Measurements from ENCODE around the gene HNRNPUL1. TPM values are rescaled to one million over a fixed set of nuclear protein-coding genes. Genes with fewer than 3 reads are reported as not detected.
"Not testable (repeated sequence)": the region's sequence is repeated elsewhere in the genome, so short reads cannot be mapped to it uniquely, and the experiment has no call there.

HNRNPUL1 gene
- total and polyA plus RNA-seq, 2 donors, result 79.3 to 123 TPM

- 98% methylated on average over 5 of the region's 5 CpGs for WGBS
- Histone ChIP-seq H3K4me3 (ENCODE audit: low read depth, low read length) (no peak overlapping the region), H3K36me3 (ENCODE audit: insufficient read depth) (no peaks in the 10 kb centered on the region), H3K4me1 (ENCODE audit: insufficient read depth) (no peaks in the 10 kb centered on the region), H3K27ac (ENCODE audit: low read depth) (no peak overlapping the region)
- no peak for DNase-seq (ENCODE audit: extremely low spot score)
These were observed 75.8 kb downstream of the HNRNPUL1 start for GRCh38 chr19:41339936-41340335.

- Histone ChIP-seq H3K4me1 (ENCODE audit: insufficient read depth) (no peaks in the 10 kb centered on the region), H3K4me3 (ENCODE audit: low read depth, low read length) (no peak overlapping the region), H3K27ac (ENCODE audit: low read depth) (no peak overlapping the region), H3K36me3 (ENCODE audit: insufficient read depth) (no peaks in the 10 kb centered on the region)
- no peak for DNase-seq (ENCODE audit: extremely low spot score)
- WGBS, result 87% methylated on average over 20 of the region's 20 CpGs
These were observed 77.7 kb downstream of the HNRNPUL1 start for GRCh38 chr19:41341669-41342490.

- Histone ChIP-seq H3K27ac (ENCODE audit: low read depth) (no peak overlapping the region), H3K4me3 (ENCODE audit: low read depth, low read length) (no peak overlapping the region), H3K36me3 (ENCODE audit: insufficient read depth) (no peaks in the 10 kb centered on the region), H3K4me1 (ENCODE audit: insufficient read depth) (no peaks in the 10 kb centered on the region)
- DNase-seq (ENCODE audit: extremely low spot score), result no peak
- WGBS, result 97% methylated on average over 2 of the region's 2 CpGs
These were observed 80.0 kb downstream of the HNRNPUL1 start for GRCh38 chr19:41344162-41344561.

GRCh38 chr19:41346916-41347315 lies 82.7 kb downstream of the HNRNPUL1 start:
- 95% methylated on average over 9 of the region's 9 CpGs for WGBS
- not testable (repeated sequence) for H3K27ac ChIP-seq (ENCODE audit: low read depth); H3K4me1 ChIP-seq (ENCODE audit: insufficient read depth); H3K4me3 ChIP-seq (ENCODE audit: low read depth, low read length); DNase-seq (ENCODE audit: extremely low spot score); H3K36me3 ChIP-seq (ENCODE audit: insufficient read depth)

GRCh38 chr19:41350735-41351338 lies 86.7 kb downstream of the HNRNPUL1 start:
- DNase-seq (ENCODE audit: extremely low spot score), result no peak
- no peak overlapping the region for H3K27ac ChIP-seq (ENCODE audit: low read depth)
- peaks cover 3% of the 10 kb centered on the region for H3K4me1 ChIP-seq (ENCODE audit: insufficient read depth)
- peak overlapping the region; percentile 91 for H3K4me3 ChIP-seq (ENCODE audit: low read depth, low read length)
- 3% methylated on average over 22 of the region's 22 CpGs for WGBS
- H3K36me3 ChIP-seq (ENCODE audit: insufficient read depth), result no peaks in the 10 kb centered on the region

- under 1% methylated on average over 58 of the region's 58 CpGs for WGBS
- Histone ChIP-seq H3K4me3 (ENCODE audit: low read depth, low read length) (peak overlapping the region; percentile 91), H3K4me1 (ENCODE audit: insufficient read depth) (peaks cover 3% of the 10 kb centered on the region), H3K27ac (ENCODE audit: low read depth) (no peak overlapping the region), H3K36me3 (ENCODE audit: insufficient read depth) (no peaks in the 10 kb centered on the region)
- no peak for DNase-seq (ENCODE audit: extremely low spot score)
These were observed 87.4 kb downstream of the HNRNPUL1 start for GRCh38 chr19:41351339-41352245.

GRCh38 chr19:41352279-41352608 lies 88.1 kb downstream of the HNRNPUL1 start:
- Histone ChIP-seq H3K27ac (ENCODE audit: low read depth) (no peak overlapping the region), H3K4me1 (ENCODE audit: insufficient read depth) (peaks cover 3% of the 10 kb centered on the region), H3K36me3 (ENCODE audit: insufficient read depth) (no peaks in the 10 kb centered on the region), H3K4me3 (ENCODE audit: low read depth, low read length) (peak overlapping the region; percentile 91)
- under 1% methylated on average over 12 of the region's 12 CpGs for WGBS
- no peak for DNase-seq (ENCODE audit: extremely low spot score)

GRCh38 chr19:41352609-41353465 lies 88.7 kb downstream of the HNRNPUL1 start:
- WGBS, result under 1% methylated on average over 71 of the region's 71 CpGs
- H3K4me1 ChIP-seq (ENCODE audit: insufficient read depth), result peaks cover 3% of the 10 kb centered on the region
- no peaks in the 10 kb centered on the region for H3K36me3 ChIP-seq (ENCODE audit: insufficient read depth)
- no peak for DNase-seq (ENCODE audit: extremely low spot score)
- H3K27ac ChIP-seq (ENCODE audit: low read depth), result peak overlapping the region; percentile 75
- H3K4me3 ChIP-seq (ENCODE audit: low read depth, low read length), result peak overlapping the region; percentile 91

GRCh38 chr19:41353466-41354342 lies 89.5 kb downstream of the HNRNPUL1 start, which contains the start of gene TGFB1:
Gene TGFB1, minus strand, starts transcription at chr19:41353922. Its CDS starts 878 bp downstream, at chr19:41353044.
- Histone ChIP-seq H3K36me3 (ENCODE audit: insufficient read depth) (no peaks in the 10 kb centered on the region), H3K4me1 (ENCODE audit: insufficient read depth) (peaks cover 3% of the 10 kb centered on the region), H3K27ac (ENCODE audit: low read depth) (peak within 1 kb of the TSS; percentile 75), H3K4me3 (ENCODE audit: low read depth, low read length) (peak within 1 kb of the TSS; percentile 91)
- WGBS, result 1% methylated on average over 78 of the region's 78 CpGs
- DNase-seq (ENCODE audit: extremely low spot score), result no peak

- Histone ChIP-seq H3K36me3 (ENCODE audit: insufficient read depth) (no peaks in the 10 kb centered on the region), H3K27ac (ENCODE audit: low read depth) (peak overlapping the region; percentile 54), H3K4me1 (ENCODE audit: insufficient read depth) (peaks cover 3% of the 10 kb centered on the region), H3K4me3 (ENCODE audit: low read depth, low read length) (peak overlapping the region; percentile 91)
- DNase-seq (ENCODE audit: extremely low spot score), result no peak
- 87% methylated on average over 23 of the region's 23 CpGs for WGBS
These were observed 90.3 kb downstream of the HNRNPUL1 start for GRCh38 chr19:41354343-41354953.

- 83% methylated on average over 1 of the region's 1 CpG for whole genome bisulfite sequencing
- Histone ChIP-seq H3K4me1 (ENCODE audit: insufficient read depth) (no peaks in the 10 kb centered on the region), H3K4me3 (ENCODE audit: low read depth, low read length) (no peak overlapping the region), H3K27ac (ENCODE audit: low read depth) (no peak overlapping the region), H3K36me3 (ENCODE audit: insufficient read depth) (no peaks in the 10 kb centered on the region)
- DNase-seq (ENCODE audit: extremely low spot score), result no peak
These were observed 90.9 kb downstream of the HNRNPUL1 start for GRCh38 chr19:41355035-41355434.

- no peak for DNase-seq (ENCODE audit: extremely low spot score)
- Histone ChIP-seq H3K4me1 (ENCODE audit: insufficient read depth) (no peaks in the 10 kb centered on the region), H3K36me3 (ENCODE audit: insufficient read depth) (no peaks in the 10 kb centered on the region), H3K27ac (ENCODE audit: low read depth) (no peak overlapping the region), H3K4me3 (ENCODE audit: low read depth, low read length) (no peak overlapping the region)
- 79% methylated on average over 3 of the region's 3 CpGs for WGBS
These were observed 91.6 kb downstream of the HNRNPUL1 start for GRCh38 chr19:41355802-41356201.
